Tibial nerve (tissue), 4 donors: ENCODE results near the gene MRPL19.

Experiments used
- EP300 ChIP-seq, 2 donors: sonication (generic); formaldehyde crosslinking; IDR thresholded peaks; one replicate each; pipeline ENCODE4 v1.6.1; 2017; ENCODE audit warnings: antibody characterized with exemption in 2 of 2, mild to moderate bottlenecking in 1 of 2
- POLR2A ChIP-seq, 2 donors: fragments of 450-650 bp; IDR thresholded peaks; one replicate each; pipeline ENCODE4 v1.6.1; 2017; ENCODE audit warnings: antibody characterized with exemption in 2 of 2, mild to moderate bottlenecking in 2 of 2, moderate library complexity in 2 of 2
- TF ChIP-seq, protein P1 (sequence below), 5 experiments: fragments of 200-600 bp in 3 of 5; fragments of 450-650 bp in 2 of 5; sonication (generic) in 3 of 5; IDR thresholded peaks; one replicate each; pipeline ENCODE4 v1.5.1; 2016 to 2019; ENCODE audit warnings: antibody characterized with exemption in 5 of 5, mild to moderate bottlenecking in 3 of 5, moderate library complexity in 2 of 5

DNA sequence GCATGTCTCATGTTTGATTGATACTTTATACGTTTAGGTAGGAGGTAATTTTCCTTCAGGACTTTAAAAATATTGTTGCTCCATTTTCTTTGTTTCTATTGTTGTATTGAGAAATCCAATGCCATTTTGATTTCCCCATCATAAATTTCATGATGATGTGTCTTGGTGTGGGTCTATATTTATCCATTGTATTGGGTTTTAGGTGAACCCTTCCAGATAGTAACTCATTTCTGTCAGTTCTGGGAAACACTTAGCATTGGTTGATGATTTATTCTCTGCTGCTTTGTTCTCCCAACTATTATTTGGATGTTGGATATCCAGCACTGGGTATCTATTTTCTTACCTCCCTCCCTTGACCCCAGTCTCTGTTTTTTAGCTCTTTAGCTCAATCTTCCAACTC lies 10.0 kb downstream of the MRPL19 start:
- TF ChIP-seq, protein P1, sequence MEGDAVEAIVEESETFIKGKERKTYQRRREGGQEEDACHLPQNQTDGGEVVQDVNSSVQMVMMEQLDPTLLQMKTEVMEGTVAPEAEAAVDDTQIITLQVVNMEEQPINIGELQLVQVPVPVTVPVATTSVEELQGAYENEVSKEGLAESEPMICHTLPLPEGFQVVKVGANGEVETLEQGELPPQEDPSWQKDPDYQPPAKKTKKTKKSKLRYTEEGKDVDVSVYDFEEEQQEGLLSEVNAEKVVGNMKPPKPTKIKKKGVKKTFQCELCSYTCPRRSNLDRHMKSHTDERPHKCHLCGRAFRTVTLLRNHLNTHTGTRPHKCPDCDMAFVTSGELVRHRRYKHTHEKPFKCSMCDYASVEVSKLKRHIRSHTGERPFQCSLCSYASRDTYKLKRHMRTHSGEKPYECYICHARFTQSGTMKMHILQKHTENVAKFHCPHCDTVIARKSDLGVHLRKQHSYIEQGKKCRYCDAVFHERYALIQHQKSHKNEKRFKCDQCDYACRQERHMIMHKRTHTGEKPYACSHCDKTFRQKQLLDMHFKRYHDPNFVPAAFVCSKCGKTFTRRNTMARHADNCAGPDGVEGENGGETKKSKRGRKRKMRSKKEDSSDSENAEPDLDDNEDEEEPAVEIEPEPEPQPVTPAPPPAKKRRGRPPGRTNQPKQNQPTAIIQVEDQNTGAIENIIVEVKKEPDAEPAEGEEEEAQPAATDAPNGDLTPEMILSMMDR (IDR thresholded peaks at IDR 0.05) = no peak
- no peak for TF ChIP-seq POLR2A (IDR thresholded peaks at IDR 0.05)
- no peak for TF ChIP-seq EP300 (IDR thresholded peaks at IDR 0.05)
